Tibial nerve (tissue), 4 donors: ENCODE results near the gene SLC39A13. TPM values are rescaled to one million over a fixed set of nuclear protein-coding genes. Genes with fewer than 3 reads are reported as not detected.

ENCODE experiments used
- DNase-seq, 2 donors: peaks; one replicate each; pipeline ENCODE4 v3.0.0-alpha.2; 2019; ENCODE audit warnings: low spot score in 2 of 2
- H3K27ac ChIP-seq, 4 donors: fragments of 200-600 bp; sonication (generic) in 3 of 4; one replicate each; pipeline ENCODE4 v1.5.1; 2017 to 2019; ENCODE audit warnings: mild to moderate bottlenecking in 1 of 4
- H3K27me3 ChIP-seq, 2 donors: fragments of 200-600 bp; sonication (generic) in 1 of 2; one replicate each; pipeline versions ENCODE4 v1.5.1 to v1.6.0; 2017 to 2019
- H3K36me3 ChIP-seq, 3 donors: fragments of 200-600 bp; sonication (generic); one replicate each; pipeline ENCODE4 v1.5.1; 2018 to 2019
- H3K4me1 ChIP-seq, 4 donors: fragments of 200-600 bp; sonication (generic) in 3 of 4; one replicate each; pipeline ENCODE4 v1.5.1; 2017 to 2019
- H3K4me3 ChIP-seq, 4 donors: fragments of 200-600 bp; sonication (generic) in 3 of 4; one replicate each; pipeline ENCODE4 v1.5.1; 2017 to 2019; ENCODE audit warnings: mild to moderate bottlenecking in 1 of 4, moderate library complexity in 1 of 4
- H3K9me3 ChIP-seq, 4 donors: fragments of 200-600 bp; sonication (generic) in 3 of 4; one replicate each; pipeline ENCODE4 v1.5.1; 2017 to 2019
- EP300 ChIP-seq, 2 donors: sonication (generic); formaldehyde crosslinking; IDR thresholded peaks; one replicate each; pipeline ENCODE4 v1.6.1; 2017; ENCODE audit warnings: antibody characterized with exemption in 2 of 2, mild to moderate bottlenecking in 1 of 2
- POLR2A ChIP-seq, 2 donors: fragments of 450-650 bp; IDR thresholded peaks; one replicate each; pipeline ENCODE4 v1.6.1; 2017; ENCODE audit warnings: antibody characterized with exemption in 2 of 2, mild to moderate bottlenecking in 2 of 2, moderate library complexity in 2 of 2
- WGBS, 2 donors: methylation state at CpG; one replicate each; pipeline ENCODE4 v1.1.5; 2018; 5-methylcytosine and 5-hydroxymethylcytosine counted together
- total RNA-seq, 4 donors: library from RNA; depleted of rRNA; stranded (reverse); fragments of >200 nt; gene quantifications; one replicate each; pipeline ENCODE4 v1.1.0, GENCODE V29; 2016
- TF ChIP-seq, protein P1 (sequence below), 5 experiments: fragments of 200-600 bp in 3 of 5; fragments of 450-650 bp in 2 of 5; sonication (generic) in 3 of 5; IDR thresholded peaks; one replicate each; pipeline ENCODE4 v1.5.1; 2016 to 2019; ENCODE audit warnings: antibody characterized with exemption in 5 of 5, mild to moderate bottlenecking in 3 of 5, moderate library complexity in 2 of 5

Gene SLC39A13
- total RNA-seq, 4 donors from 2014 or later: 91.6 to 142 (median 116) TPM

- Histone ChIP-seq H3K27me3 (no peaks in the 10 kb centered on the region), H3K4me1 (peaks cover 0 to 4% (median 0%) of the 10 kb centered on the region in 4 donors), H3K9me3 (no peaks in the 10 kb centered on the region), H3K4me3 (no peak overlapping the region), H3K36me3 (no peaks in the 10 kb centered on the region), H3K27ac (no peak overlapping the region)
- TF ChIP-seq, protein P1, sequence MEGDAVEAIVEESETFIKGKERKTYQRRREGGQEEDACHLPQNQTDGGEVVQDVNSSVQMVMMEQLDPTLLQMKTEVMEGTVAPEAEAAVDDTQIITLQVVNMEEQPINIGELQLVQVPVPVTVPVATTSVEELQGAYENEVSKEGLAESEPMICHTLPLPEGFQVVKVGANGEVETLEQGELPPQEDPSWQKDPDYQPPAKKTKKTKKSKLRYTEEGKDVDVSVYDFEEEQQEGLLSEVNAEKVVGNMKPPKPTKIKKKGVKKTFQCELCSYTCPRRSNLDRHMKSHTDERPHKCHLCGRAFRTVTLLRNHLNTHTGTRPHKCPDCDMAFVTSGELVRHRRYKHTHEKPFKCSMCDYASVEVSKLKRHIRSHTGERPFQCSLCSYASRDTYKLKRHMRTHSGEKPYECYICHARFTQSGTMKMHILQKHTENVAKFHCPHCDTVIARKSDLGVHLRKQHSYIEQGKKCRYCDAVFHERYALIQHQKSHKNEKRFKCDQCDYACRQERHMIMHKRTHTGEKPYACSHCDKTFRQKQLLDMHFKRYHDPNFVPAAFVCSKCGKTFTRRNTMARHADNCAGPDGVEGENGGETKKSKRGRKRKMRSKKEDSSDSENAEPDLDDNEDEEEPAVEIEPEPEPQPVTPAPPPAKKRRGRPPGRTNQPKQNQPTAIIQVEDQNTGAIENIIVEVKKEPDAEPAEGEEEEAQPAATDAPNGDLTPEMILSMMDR (IDR thresholded peaks at IDR 0.05): no peak
- no peak for TF ChIP-seq EP300 (IDR thresholded peaks at IDR 0.05)
- no peak for TF ChIP-seq POLR2A (IDR thresholded peaks at IDR 0.05)
- 88 to 96% methylated on average over 3 of the region's 3 CpGs for WGBS, 2 donors
- no peak for DNase-seq
Measured at GRCh38 chr11:47436726-47437125, 28.3 kb downstream of the SLC39A13 start.

GRCh38 chr11:47437218-47437745 lies 28.9 kb downstream of the SLC39A13 start:
- DNase-seq: no peak
- Histone ChIP-seq H3K9me3 (no peaks in the 10 kb centered on the region), H3K27ac (no peak overlapping the region), H3K36me3 (no peaks in the 10 kb centered on the region), H3K4me3 (no peak overlapping the region), H3K4me1 (peaks cover 0 to 4% (median 0%) of the 10 kb centered on the region in 4 donors), H3K27me3 (no peaks in the 10 kb centered on the region)
- 81 to 82% methylated on average over 11 of the region's 11 CpGs for WGBS, 2 donors
- TF ChIP-seq POLR2A (IDR thresholded peaks at IDR 0.05) (no peak), EP300 (IDR thresholded peaks at IDR 0.05) (no peak)
- TF ChIP-seq, protein P1 (IDR thresholded peaks at IDR 0.05): no peak

DNA sequence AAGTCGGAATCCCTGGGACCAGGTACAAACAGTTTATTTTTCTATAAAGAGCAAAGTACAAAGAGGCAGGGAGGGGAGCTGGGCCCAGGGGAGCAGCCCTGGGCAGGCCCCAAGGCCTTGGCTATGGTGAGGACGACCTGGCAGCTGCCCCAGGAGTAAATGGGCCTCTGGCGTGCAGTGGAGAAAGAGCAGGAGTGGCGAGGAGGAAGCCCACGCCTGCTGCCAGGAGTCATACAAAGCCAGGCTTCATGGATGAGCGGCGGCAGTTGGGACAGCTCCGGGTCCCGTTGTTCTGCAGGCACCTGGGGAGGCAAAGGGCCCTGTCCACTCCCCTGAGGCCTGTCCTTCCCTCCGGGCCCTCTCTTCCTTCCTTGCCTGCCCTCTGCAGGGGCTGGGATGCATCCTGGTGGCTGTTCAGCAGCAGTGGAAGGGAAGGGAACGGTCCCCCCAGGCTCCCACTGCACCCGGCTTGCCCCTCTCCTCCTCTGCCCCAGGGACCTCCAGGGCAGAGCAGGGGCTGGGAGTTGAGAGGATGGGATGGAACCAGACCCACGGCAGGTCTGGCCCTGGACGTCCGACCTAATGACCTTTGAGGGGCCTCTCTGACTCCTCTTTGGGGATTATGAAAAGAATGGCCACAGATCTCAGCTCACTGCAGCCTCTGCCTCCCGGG lies 29.5 kb downstream of the SLC39A13 start:
- Histone ChIP-seq H3K4me1 (peaks cover 0 to 4% (median 0%) of the 10 kb centered on the region in 4 donors), H3K27ac (no peak overlapping the region), H3K27me3 (no peaks in the 10 kb centered on the region), H3K4me3 (no peak overlapping the region), H3K9me3 (no peaks in the 10 kb centered on the region), H3K36me3 (no peaks in the 10 kb centered on the region)
- WGBS, 2 donors: 60 to 65% methylated on average over 13 to 16 of the region's 16 CpGs
- no peak for DNase-seq
- TF ChIP-seq, protein P1 (IDR thresholded peaks at IDR 0.05): no peak
- no peak for TF ChIP-seq EP300 (IDR thresholded peaks at IDR 0.05)
- TF ChIP-seq POLR2A (IDR thresholded peaks at IDR 0.05): no peak

DNA sequence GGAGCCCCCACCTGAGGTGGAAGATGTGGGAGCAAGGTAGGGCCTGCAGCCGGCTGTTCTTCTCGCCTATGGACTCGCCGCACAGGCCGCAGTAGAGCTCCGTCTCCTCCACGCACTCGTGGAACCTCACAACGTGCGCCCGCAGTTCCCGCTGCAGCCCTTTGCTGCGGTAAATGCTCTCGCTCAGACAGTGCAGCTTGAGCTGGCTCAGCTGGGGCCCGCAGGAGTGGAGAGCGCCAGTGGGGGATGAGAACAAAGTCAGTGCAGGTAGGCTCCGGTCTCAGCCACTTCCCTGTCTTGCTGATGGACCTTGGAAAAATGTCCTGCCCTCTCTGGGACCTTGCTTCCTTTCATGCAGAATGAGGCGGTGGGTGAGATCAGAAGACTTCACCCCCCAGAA lies 30.3 kb downstream of the SLC39A13 start:
- WGBS, 2 donors: 85 to 86% methylated on average over 14 to 18 of the region's 18 CpGs
- no peak overlapping the region for H3K27ac ChIP-seq

DNA sequence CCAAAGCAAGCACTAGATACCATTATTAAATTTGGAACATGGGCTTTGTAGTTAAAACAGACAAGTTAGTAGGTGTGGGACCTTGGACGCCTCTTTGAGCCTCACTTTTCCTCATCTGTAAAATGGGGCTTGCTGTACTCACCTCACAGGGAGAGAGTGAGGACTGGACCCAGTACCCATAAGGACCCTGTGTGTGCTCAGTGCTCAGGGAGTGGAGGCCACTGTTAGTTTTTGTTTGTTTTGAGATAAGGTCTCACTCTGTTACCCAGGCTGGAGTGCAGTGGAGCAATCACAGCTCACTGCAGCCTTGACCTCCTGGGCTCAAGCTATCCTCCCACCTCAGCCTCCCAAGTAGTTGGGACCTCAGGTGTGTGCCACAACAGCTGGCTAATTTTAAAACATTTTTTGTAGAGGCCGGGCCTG lies 31.7 kb downstream of the SLC39A13 start:
- Histone ChIP-seq H3K27me3 (no peaks in the 10 kb centered on the region), H3K4me3 (no peak overlapping the region), H3K27ac (no peak overlapping the region), H3K9me3 (no peaks in the 10 kb centered on the region), H3K4me1 (peaks cover 0 to 4% (median 0%) of the 10 kb centered on the region in 4 donors), H3K36me3 (no peaks in the 10 kb centered on the region)
- DNase-seq: no peak
- TF ChIP-seq POLR2A (IDR thresholded peaks at IDR 0.05) (no peak), EP300 (IDR thresholded peaks at IDR 0.05) (no peak)
- TF ChIP-seq, protein P1 (IDR thresholded peaks at IDR 0.05): no peak
- 85 to 89% methylated on average over 2 of the region's 2 CpGs for WGBS, 2 donors

More for the DNA sequence above, 30.3 kb downstream of the SLC39A13 start:
- H3K4me3 ChIP-seq: no peak overlapping the region
- no peaks in the 10 kb centered on the region for H3K27me3 ChIP-seq
- peaks cover 0 to 4% (median 0%) of the 10 kb centered on the region in 4 donors for H3K4me1 ChIP-seq
- H3K36me3 ChIP-seq: no peaks in the 10 kb centered on the region
- H3K9me3 ChIP-seq: no peaks in the 10 kb centered on the region
- TF ChIP-seq, protein P1 (IDR thresholded peaks at IDR 0.05): no peak
- TF ChIP-seq EP300 (IDR thresholded peaks at IDR 0.05): no peak
- DNase-seq: no peak
